OCI-LY3 (cell line): ENCODE measurements around the gene ZBTB44.

Experiments used
- H2AFZ ChIP-seq: fragments of 200-600, 300-600 bp; shearing (Covaris generic); 2 replicates; pipeline ENCODE4 v1.6.0; 2014; ENCODE audit warnings: antibody characterized with exemption, low read depth, low read length
- H3K27ac ChIP-seq: fragments of 200-600, 300-600 bp; sonication (generic); 2 replicates; pipeline ENCODE4 v1.5.1; 2014; ENCODE audit warnings: mild to moderate bottlenecking, low read length, moderate library complexity, mixed read lengths
- H3K27me3 ChIP-seq: fragments of 200-600, 300-600 bp; sonication (generic); 2 replicates; pipeline ENCODE4 v1.6.1; 2014; ENCODE audit warnings: low read depth, low read length, mixed read lengths
- H3K36me3 ChIP-seq: fragments of 200-600, 300-600 bp; sonication (generic); replicated peaks from 2 replicates; pipeline ENCODE3; 2014; ENCODE audit warnings: low read depth, low read length, mixed read lengths
- H3K4me1 ChIP-seq: fragments of 300-600, 200-600 bp; sonication (generic); 2 replicates; pipeline ENCODE4 v1.6.1; 2014; ENCODE audit warnings: low read length, mixed read lengths
- H3K4me2 ChIP-seq: fragments of 200-600, 300-600 bp; sonication (generic); 2 replicates; pipeline ENCODE4 v1.6.1; 2014; ENCODE audit warnings: low read length, mixed read lengths
- H3K4me3 ChIP-seq: fragments of 300-600, 200-600 bp; sonication (generic); 2 replicates; pipeline ENCODE4 v1.5.1; 2014; ENCODE audit warnings: antibody characterized with exemption, mild to moderate bottlenecking, low read length, moderate library complexity
- H3K79me2 ChIP-seq: fragments of 300-600, 200-600 bp; shearing (Covaris generic); 2 replicates; pipeline ENCODE4 v1.6.1; 2014; ENCODE audit warnings: mild to moderate bottlenecking, low read length, mixed read lengths
- H3K9ac ChIP-seq: fragments of 300-600, 200-600 bp; shearing (Covaris generic); 2 replicates; pipeline ENCODE4 v1.6.0; 2014; ENCODE audit warnings: mild to moderate bottlenecking, low read length, moderate library complexity
- H3K9me3 ChIP-seq: fragments of 200-600, 300-600 bp; shearing (Covaris generic); 2 replicates; pipeline ENCODE4 v1.6.1; 2014; ENCODE audit warnings: low read length, mixed read lengths; ENCODE audit not compliant: insufficient read depth
- H4K20me1 ChIP-seq: fragments of 200-600, 300-600 bp; sonication (generic); 2 replicates; pipeline ENCODE4 v1.6.1; 2016; ENCODE audit warnings: low read length, mixed read lengths; ENCODE audit not compliant: insufficient read depth
- EZH2phosphoT487 ChIP-seq: fragments of 200-600 bp; shearing (Covaris generic); IDR thresholded peaks from 2 replicates; pipeline ENCODE4 v1.6.1; 2018; ENCODE audit warnings: antibody characterized with exemption, mixed run types, low read depth
- TF ChIP-seq, protein P1 (sequence below): fragments of 200-600, 300-600 bp; sonication (generic); IDR thresholded peaks from 2 replicates; pipeline ENCODE4 v1.5.1; 2014; ENCODE audit warnings: antibody characterized with exemption, low read length, low read depth

Gene ZBTB44

DNA sequence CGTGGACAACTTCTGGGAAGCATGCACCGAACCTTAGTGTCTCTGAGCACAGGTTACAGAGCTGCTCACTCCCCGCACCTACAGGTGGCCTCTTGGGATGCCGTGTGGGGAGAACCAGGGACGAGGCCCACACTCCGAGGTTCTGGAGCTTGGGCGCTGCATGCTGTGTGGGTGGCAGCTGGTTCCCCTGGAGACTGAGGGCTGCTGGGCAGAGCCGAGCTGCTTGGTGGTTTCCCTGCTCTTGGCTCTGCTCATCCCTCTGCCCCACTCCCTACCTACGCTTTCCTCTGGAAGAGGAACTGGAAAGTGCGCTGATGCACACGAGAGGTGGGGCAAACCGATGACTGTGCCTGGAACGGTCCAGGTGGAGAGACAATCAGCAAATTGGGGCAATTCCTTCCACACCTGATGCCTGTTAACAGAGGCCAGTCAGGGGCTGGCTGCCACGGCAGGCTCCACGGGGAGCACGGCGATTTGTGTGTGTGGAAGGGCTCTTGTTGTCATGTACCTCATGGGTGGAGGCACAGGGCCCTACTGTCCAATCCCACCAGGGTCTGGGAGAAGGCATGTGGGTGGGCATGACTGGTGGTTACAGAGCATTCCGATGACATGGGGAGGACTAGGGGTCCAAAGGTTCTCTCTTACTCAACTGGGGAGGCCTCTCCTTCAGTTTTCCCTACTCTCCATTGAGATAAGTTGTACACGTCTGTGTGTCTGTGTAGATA lies 94.2 kb downstream of the ZBTB44 start:
- H3K36me3 ChIP-seq: no peaks in the 10 kb centered on the region

DNA sequence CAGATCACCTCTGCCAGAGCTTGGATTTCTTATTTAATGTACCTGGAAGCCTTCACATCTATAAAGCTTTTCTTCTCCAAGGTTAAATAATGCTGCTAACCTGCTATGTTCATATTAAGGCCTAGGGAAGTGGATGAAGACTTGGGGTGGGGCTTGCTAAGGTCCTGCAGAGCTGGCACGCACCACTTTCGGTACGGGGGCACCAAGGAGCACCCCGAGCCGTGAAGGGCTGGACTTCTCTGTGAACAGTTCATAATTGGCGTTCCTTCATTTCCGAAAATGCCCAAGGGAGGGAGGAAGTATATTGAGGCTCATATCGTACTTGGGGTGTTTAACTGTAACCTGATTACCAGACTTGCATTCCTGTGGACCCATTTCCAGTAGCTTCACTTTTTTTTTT lies 95.6 kb downstream of the ZBTB44 start:
- Histone ChIP-seq H3K9me3 (no peaks in the 10 kb centered on the region), H3K27me3 (no peaks in the 10 kb centered on the region), H3K9ac (no peak overlapping the region), H3K4me3 (no peak overlapping the region), H3K4me2 (no peak overlapping the region), H2AFZ (no peak overlapping the region), H3K27ac (no peak overlapping the region), H4K20me1 (no peaks in the 10 kb centered on the region), H3K79me2 (no peaks in the 10 kb centered on the region), H3K36me3 (no peaks in the 10 kb centered on the region), H3K4me1 (no peaks in the 10 kb centered on the region)
- TF ChIP-seq, protein P1, sequence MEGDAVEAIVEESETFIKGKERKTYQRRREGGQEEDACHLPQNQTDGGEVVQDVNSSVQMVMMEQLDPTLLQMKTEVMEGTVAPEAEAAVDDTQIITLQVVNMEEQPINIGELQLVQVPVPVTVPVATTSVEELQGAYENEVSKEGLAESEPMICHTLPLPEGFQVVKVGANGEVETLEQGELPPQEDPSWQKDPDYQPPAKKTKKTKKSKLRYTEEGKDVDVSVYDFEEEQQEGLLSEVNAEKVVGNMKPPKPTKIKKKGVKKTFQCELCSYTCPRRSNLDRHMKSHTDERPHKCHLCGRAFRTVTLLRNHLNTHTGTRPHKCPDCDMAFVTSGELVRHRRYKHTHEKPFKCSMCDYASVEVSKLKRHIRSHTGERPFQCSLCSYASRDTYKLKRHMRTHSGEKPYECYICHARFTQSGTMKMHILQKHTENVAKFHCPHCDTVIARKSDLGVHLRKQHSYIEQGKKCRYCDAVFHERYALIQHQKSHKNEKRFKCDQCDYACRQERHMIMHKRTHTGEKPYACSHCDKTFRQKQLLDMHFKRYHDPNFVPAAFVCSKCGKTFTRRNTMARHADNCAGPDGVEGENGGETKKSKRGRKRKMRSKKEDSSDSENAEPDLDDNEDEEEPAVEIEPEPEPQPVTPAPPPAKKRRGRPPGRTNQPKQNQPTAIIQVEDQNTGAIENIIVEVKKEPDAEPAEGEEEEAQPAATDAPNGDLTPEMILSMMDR: no peak
- TF ChIP-seq EZH2phosphoT487: no peak

More for the DNA sequence above, 94.2 kb downstream of the ZBTB44 start:
- Histone ChIP-seq H3K4me1 (no peaks in the 10 kb centered on the region), H4K20me1 (no peaks in the 10 kb centered on the region), H3K27ac (no peak overlapping the region), H3K9ac (no peak overlapping the region), H2AFZ (no peak overlapping the region), H3K4me2 (no peak overlapping the region), H3K79me2 (no peaks in the 10 kb centered on the region), H3K27me3 (no peaks in the 10 kb centered on the region), H3K9me3 (no peaks in the 10 kb centered on the region), H3K4me3 (no peak overlapping the region)
- TF ChIP-seq, protein P1: no peak
- no peak for TF ChIP-seq EZH2phosphoT487

DNA sequence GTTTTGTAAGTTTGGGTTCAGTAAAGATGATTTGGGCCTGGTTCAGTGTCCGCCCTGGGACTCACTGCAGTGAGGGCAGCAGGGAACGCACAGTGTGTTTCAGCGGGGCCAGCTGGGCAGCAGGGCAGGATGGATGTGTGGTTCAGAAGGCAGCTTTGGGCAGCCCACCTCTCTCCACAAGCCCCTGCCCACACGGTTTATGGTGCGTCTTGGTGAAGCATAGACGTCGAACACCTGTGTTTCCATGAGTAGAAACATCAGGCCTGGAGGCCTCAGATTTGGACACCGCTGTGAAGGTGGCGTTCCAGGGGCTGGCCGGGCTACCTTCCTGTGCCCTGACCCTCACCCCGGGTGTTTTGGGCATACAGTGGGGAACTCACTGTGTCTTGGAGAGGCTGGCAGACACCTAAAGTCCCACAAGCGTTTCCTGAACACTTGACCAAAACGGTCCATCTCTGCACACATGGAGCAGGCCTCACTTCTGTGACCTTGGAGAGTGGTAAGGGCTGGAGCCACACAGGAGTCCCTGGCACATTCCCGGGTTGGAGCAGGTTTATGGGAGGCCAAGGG lies 96.1 kb downstream of the ZBTB44 start:
- Histone ChIP-seq H3K4me1 (no peaks in the 10 kb centered on the region), H4K20me1 (peaks cover 4% of the 10 kb centered on the region), H2AFZ (no peak overlapping the region), H3K4me2 (no peak overlapping the region), H3K9ac (no peak overlapping the region), H3K4me3 (no peak overlapping the region), H3K27ac (no peak overlapping the region), H3K36me3 (peaks cover 2% of the 10 kb centered on the region), H3K79me2 (no peaks in the 10 kb centered on the region), H3K27me3 (no peaks in the 10 kb centered on the region), H3K9me3 (no peaks in the 10 kb centered on the region)
- TF ChIP-seq, protein P1: no peak
- no peak for TF ChIP-seq EZH2phosphoT487

DNA sequence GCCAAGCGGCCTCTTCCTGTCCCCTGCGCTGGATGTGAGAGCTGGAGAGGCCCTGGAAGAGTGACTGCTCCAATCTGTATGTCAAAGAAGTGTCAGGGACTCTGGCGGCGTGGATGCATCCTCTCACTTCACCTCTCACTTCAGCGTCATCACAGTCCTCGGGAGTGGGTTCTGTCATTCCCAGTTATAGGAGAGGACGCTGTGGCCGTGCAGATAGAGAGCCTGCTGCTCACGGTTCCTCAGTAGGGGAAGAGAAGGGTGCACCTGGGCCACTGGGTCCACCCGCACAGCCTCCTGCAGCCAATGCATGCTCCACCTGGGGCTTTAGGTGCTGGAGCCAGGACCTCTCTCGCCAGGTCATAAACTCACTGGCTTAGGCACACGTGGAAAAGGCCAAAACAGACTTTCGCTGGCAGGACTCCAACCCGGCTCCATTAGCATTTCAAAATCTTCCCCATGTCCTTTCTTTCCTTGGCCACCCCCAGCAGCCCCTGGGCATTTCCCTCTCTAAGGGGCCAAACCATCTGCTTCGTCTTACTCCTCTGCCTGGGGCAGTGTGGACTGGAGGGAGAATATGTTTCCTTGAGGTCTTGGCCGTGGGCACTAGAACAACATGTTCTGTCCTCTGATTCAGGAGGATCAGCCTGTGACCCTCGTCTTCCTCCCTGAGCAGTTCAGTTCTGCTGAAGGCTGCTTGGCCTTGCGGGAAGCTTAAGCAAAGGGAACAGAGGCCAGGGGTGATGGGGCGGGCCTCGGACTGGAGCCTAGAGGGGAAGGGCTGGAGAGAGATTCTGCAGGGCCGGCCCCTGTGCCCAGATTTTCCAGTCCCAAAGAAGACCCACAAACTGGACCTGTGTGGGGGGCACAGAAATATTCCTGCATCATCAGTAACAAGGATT lies 97.3 kb downstream of the ZBTB44 start:
- peaks cover 2% of the 10 kb centered on the region for H3K36me3 ChIP-seq
- H3K4me2 ChIP-seq: no peak overlapping the region
- no peak overlapping the region for H3K9ac ChIP-seq
- peaks cover 8% of the 10 kb centered on the region for H4K20me1 ChIP-seq
- no peak overlapping the region for H2AFZ ChIP-seq
- no peak overlapping the region for H3K4me3 ChIP-seq
- H3K79me2 ChIP-seq: no peaks in the 10 kb centered on the region
- H3K27me3 ChIP-seq: no peaks in the 10 kb centered on the region
- TF ChIP-seq, protein P1: no peak
- no peak for TF ChIP-seq EZH2phosphoT487
- H3K9me3 ChIP-seq: no peaks in the 10 kb centered on the region
- H3K4me1 ChIP-seq: peaks cover 8% of the 10 kb centered on the region; the same call in 1 of the 2 replicates
- no peak overlapping the region for H3K27ac ChIP-seq
